IMR-90 (cell line): Measurements from ENCODE around the gene TMEM43. TPM values are rescaled to one million over a fixed set of nuclear protein-coding genes. Genes with fewer than 3 reads are reported as not detected.

Source experiments
- ATAC-seq: fragments of 200-7000 bp; cut with Tn5 transposase; 2 replicates; pipeline ENCODE4 v1.9.1; 2020; ENCODE audit warnings: low read depth, mild to moderate bottlenecking, moderate library complexity
- BruUV-seq: library from RNA; stranded (reverse); fragments of 400-500 nt; replicated peaks from 2 replicates; lab custom pipeline; 2021; lab: Mats Ljungman, UMichigan
- CTCF ChIA-PET: fragments of 300-600 bp; formaldehyde crosslinking; extraction: SDS; loops from one replicate; lab custom pipeline; 2021; ENCODE audit warnings: antibody characterized with exemption; lab: Yijun Ruan, JAX
- POLR2A ChIA-PET: fragments of 300-600 bp; sonication (Branson Sonifier 250); formaldehyde crosslinking; loops from one replicate; lab custom pipeline; 2022; ENCODE audit warnings: antibody characterized with exemption; ENCODE audit not compliant: unreplicated experiment; lab: Charles Lee
- DNase-seq: peaks from one replicate; pipeline ENCODE4 v3.0.0; 2013
- H2AFZ ChIP-seq: replicated peaks from 2 replicates; pipeline ENCODE3; 2013; ENCODE audit warnings: low read length, mild to moderate bottlenecking; ENCODE audit not compliant: poor library complexity
- H2AK5ac ChIP-seq: 2 replicates; pipeline ENCODE4 v1.6.1; 2013; ENCODE audit warnings: low read depth, low read length, inconsistent platforms
- H2AK9ac ChIP-seq: replicated peaks from 2 replicates; pipeline ENCODE3; 2013; ENCODE audit warnings: mild to moderate bottlenecking, low read depth, low read length, moderate library complexity; ENCODE audit not compliant: poor library complexity
- H2BK120ac ChIP-seq: 2 replicates; pipeline ENCODE4 v1.6.1; 2013; ENCODE audit warnings: low read depth, low read length, inconsistent platforms
- H2BK15ac ChIP-seq: 3 replicates; pipeline ENCODE4 v1.6.1; 2013; ENCODE audit warnings: low read depth, low read length, inconsistent platforms
- H2BK20ac ChIP-seq: 2 replicates; pipeline ENCODE4 v1.6.1; 2013; ENCODE audit warnings: low read depth, mild to moderate bottlenecking, inconsistent platforms, low read length, moderate library complexity
- H2BK5ac ChIP-seq: 2 replicates; pipeline ENCODE4 v1.6.1; 2013; ENCODE audit warnings: mild to moderate bottlenecking, low read depth, low read length, inconsistent platforms; ENCODE audit not compliant: poor library complexity, severe bottlenecking
- H3K14ac ChIP-seq: replicated peaks from 2 replicates; pipeline ENCODE4 v1.6.1; 2013; ENCODE audit warnings: low read depth, low read length, inconsistent platforms
- H3K18ac ChIP-seq: 2 replicates; pipeline ENCODE4 v1.6.1; 2013; ENCODE audit warnings: low read depth, low read length, control low read depth
- H3K23ac ChIP-seq: 2 replicates; pipeline ENCODE4 v1.6.1; 2013; ENCODE audit warnings: low read depth, low read length, inconsistent platforms
- H3K27ac ChIP-seq: 2 replicates; pipeline ENCODE4 v1.5.1; 2013; ENCODE audit warnings: mild to moderate bottlenecking, control low read depth, low read length; ENCODE audit not compliant: insufficient read depth
- H3K27me3 ChIP-seq: 2 replicates; pipeline ENCODE4 v1.6.1; 2013; ENCODE audit warnings: low read length; ENCODE audit not compliant: control insufficient read depth, insufficient read depth
- H3K36me3 ChIP-seq: 2 replicates; pipeline ENCODE4 v1.6.1; 2013; ENCODE audit warnings: low read length, mixed read lengths; ENCODE audit not compliant: control insufficient read depth, insufficient read depth
- H3K4ac ChIP-seq: 2 replicates; pipeline ENCODE4 v1.6.1; 2013; ENCODE audit warnings: low read depth, low read length, inconsistent platforms
- H3K4me1 ChIP-seq: 2 replicates; pipeline ENCODE4 v1.6.1; 2013; ENCODE audit warnings: low read length, mixed read lengths; ENCODE audit not compliant: control insufficient read depth, insufficient read depth
- H3K4me2 ChIP-seq: 2 replicates; pipeline ENCODE4 v1.6.1; 2013; ENCODE audit warnings: low read depth, mild to moderate bottlenecking, control low read depth, low read length, moderate library complexity
- H3K4me3 ChIP-seq: 2 replicates; pipeline ENCODE4 v1.5.1; 2013; ENCODE audit warnings: low read depth, mild to moderate bottlenecking, control low read depth, low read length, moderate library complexity; ENCODE audit not compliant: insufficient read depth
- H3K56ac ChIP-seq: 2 replicates; pipeline ENCODE4 v1.6.1; 2013; ENCODE audit warnings: low read length, inconsistent platforms; ENCODE audit not compliant: insufficient read depth; ENCODE audit errors: extremely low read depth
- H3K79me1 ChIP-seq, 2 experiments: 2 replicates each; pipeline ENCODE4 v1.6.1; 2013; ENCODE audit warnings: low read length in 2 of 2, inconsistent platforms in 1 of 2, low read depth in 1 of 2
- H3K9ac ChIP-seq: 2 replicates; pipeline ENCODE4 v1.6.1; 2013; ENCODE audit warnings: low read depth, low read length, control low read depth
- H3K9me1 ChIP-seq: 2 replicates; pipeline ENCODE4 v1.6.1; 2013; ENCODE audit warnings: low read length, inconsistent platforms; ENCODE audit not compliant: insufficient read depth
- H3K9me3 ChIP-seq: 2 replicates; pipeline ENCODE4 v1.6.1; 2013; ENCODE audit warnings: low read length; ENCODE audit not compliant: control insufficient read depth, insufficient read depth
- H4K20me1 ChIP-seq: 2 replicates; pipeline ENCODE4 v1.6.1; 2013; ENCODE audit warnings: low read length, inconsistent platforms; ENCODE audit not compliant: insufficient read depth
- H4K5ac ChIP-seq: 2 replicates; pipeline ENCODE4 v1.6.1; 2013; ENCODE audit warnings: mild to moderate bottlenecking, low read depth, low read length, control low read depth
- H4K8ac ChIP-seq, 2 experiments: 2 replicates each; pipeline ENCODE4 v1.6.1; 2013; ENCODE audit warnings: low read depth in 2 of 2, low read length in 2 of 2, control low read depth in 1 of 2, inconsistent platforms in 1 of 2
- H4K91ac ChIP-seq: 2 replicates; pipeline ENCODE4 v1.6.1; 2013; ENCODE audit warnings: low read depth, low read length, inconsistent platforms; ENCODE audit not compliant: insufficient read depth
- BHLHE40 ChIP-seq: fragments of 150-350 bp; IDR thresholded peaks from 2 replicates; pipeline ENCODE4 v1.6.1; 2016; ENCODE audit warnings: mild to moderate bottlenecking, low read depth, low read length
- CHD1 ChIP-seq: IDR thresholded peaks from 2 replicates; pipeline ENCODE4 v1.6.1; 2012; ENCODE audit warnings: low read depth, low read length, improper control_type of control experiment
- CTCF ChIP-seq: conservative IDR thresholded peaks from 2 replicates; pipeline ENCODE4 v1.5.1; 2012; ENCODE audit warnings: mild to moderate bottlenecking, low read depth, low read length, improper control_type of control experiment
- FOS ChIP-seq: fragments of 150-350 bp; IDR thresholded peaks from 2 replicates; pipeline ENCODE4 v1.6.1; 2016; ENCODE audit warnings: low read depth, low read length
- MAZ ChIP-seq: IDR thresholded peaks from 2 replicates; pipeline ENCODE4 v1.6.1; 2012; ENCODE audit warnings: low read depth, mild to moderate bottlenecking, low read length, improper control_type of control experiment, moderate library complexity, borderline replicate concordance
- MXI1 ChIP-seq: IDR thresholded peaks from 2 replicates; pipeline ENCODE4 v1.6.1; 2012; ENCODE audit warnings: low read depth, mild to moderate bottlenecking, low read length, moderate library complexity, borderline replicate concordance
- NFE2L2 ChIP-seq: fragments of 150-350 bp; IDR thresholded peaks from 2 replicates; pipeline ENCODE4 v1.6.1; 2016; ENCODE audit warnings: low read depth, mild to moderate bottlenecking, low read length
- POLR2A ChIP-seq: IDR thresholded peaks from 2 replicates; pipeline ENCODE4 v1.6.1; 2012; ENCODE audit warnings: mild to moderate bottlenecking, low read depth, low read length
- RAD21 ChIP-seq: IDR thresholded peaks from 2 replicates; pipeline ENCODE4 v1.6.1; 2012; ENCODE audit warnings: low read length, improper control_type of control experiment
- RFX5 ChIP-seq: IDR thresholded peaks from 2 replicates; pipeline ENCODE4 v1.8.0; 2012; ENCODE audit warnings: low read depth, mild to moderate bottlenecking, low read length, moderate library complexity
- SMC3 ChIP-seq: fragments of 150-350 bp; IDR thresholded peaks from 2 replicates; pipeline ENCODE4 v1.6.1; 2016; ENCODE audit warnings: low read depth, mild to moderate bottlenecking, antibody characterized with exemption, low read length, moderate library complexity
- WGBS, 2 experiments: methylation state at CpG; one replicate each; pipeline versions ENCODE4 v1.1.5 to v1.1.7; 2013; ENCODE audit warnings: missing lambda C conversion rate in 2 of 2; ENCODE audit not compliant: insufficient read length in 1 of 2; ENCODE audit errors: extremely low coverage in 2 of 2; 5-methylcytosine and 5-hydroxymethylcytosine counted together
- dilution Hi-C: fragments of 300-500 bp; cut with HindIII; formaldehyde crosslinking; loops from one replicate; pipeline ENCODE4 v1.14.3; 2018; ENCODE audit warnings: low sequenced_read_pairs; ENCODE audit not compliant: unreplicated experiment
- in situ Hi-C: fragments of 300-500 bp; cut with MboI; formaldehyde crosslinking; loops from 3 replicates; pipeline ENCODE4 v1.14.3; 2019; ENCODE audit warnings: low sequenced_read_pairs, inconsistent platforms, mixed read lengths
- intact Hi-C: fragments of 100-400 bp; cut with micrococcal nuclease; formaldehyde crosslinking; loops from 2 replicates; pipeline ENCODE4 v1.10.0; 2022
- polyA plus RNA-seq, 3 experiments: library from polyadenylated mRNA; depleted of rRNA; stranded (reverse); fragments of >200 nt; gene quantifications; 2 replicates each; pipeline ENCODE4 v1.2.3, GENCODE V29; 2012; ENCODE audit warnings: low replicate concordance in 1 of 3
- total RNA-seq: library from RNA; depleted of rRNA; stranded (reverse); fragments of >200 nt; gene quantifications from 2 replicates; pipeline ENCODE4 v1.2.3, GENCODE V29; 2012
- TF ChIP-seq, protein P1 (sequence below): fragments of 150-350 bp; IDR thresholded peaks from 2 replicates; pipeline ENCODE4 v1.6.1; 2017; ENCODE audit warnings: mild to moderate bottlenecking, antibody characterized with exemption, low read length, low read depth

The TMEM43 gene
- total and polyA plus RNA-seq, 2 of the 4 experiments (the other 2 are of a cell fraction), result 109 to 114 TPM

GRCh38 chr3:14138109-14138877, 13.4 kb downstream of the TMEM43 start (continued):
- no peak for TF ChIP-seq SMC3

DNA sequence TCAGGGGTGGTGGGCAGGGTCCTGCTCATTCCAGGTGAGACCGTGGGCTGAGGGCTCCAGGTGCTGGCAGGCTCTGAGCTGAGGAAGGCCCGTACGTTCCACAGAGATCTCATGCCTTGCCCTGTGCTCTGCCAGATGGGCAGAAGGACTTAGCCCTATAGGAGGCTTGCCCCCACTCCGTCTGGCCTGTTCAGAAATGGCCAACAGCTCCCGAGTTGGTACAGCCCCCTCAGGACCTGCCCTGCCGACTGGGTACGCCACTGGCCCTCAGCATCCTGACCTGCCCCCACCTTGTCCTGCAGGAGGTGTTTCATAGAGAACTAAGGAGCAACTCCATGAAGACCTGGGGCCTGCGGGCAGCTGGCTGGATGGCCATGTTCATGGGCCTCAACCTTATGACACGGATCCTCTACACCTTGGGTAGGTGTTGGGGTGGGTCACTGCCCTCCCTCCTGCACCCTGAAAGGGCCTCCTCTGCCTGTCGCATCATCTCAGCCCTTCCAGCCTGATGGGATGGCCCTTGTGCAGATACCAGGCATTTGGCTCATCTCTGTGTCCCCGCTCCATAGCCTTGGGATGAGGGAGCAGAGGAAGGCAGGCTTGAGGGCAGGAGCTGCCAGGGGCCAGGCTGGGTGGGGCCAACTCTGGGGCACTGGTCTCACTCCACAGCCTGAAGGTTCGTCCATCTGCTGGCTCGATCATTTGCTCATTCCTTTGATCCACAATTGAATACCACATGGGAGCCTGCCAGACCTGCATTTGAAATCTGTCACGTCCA, 14.2 kb downstream of the TMEM43 start:
- H3K79me1 ChIP-seq, result peaks cover 2 to 13% of the 10 kb centered on the region in 2 experiments; a peak in 2 of 4 replicates
- no peak overlapping the region for H2BK15ac ChIP-seq
- peaks cover 65% of the 10 kb centered on the region for H3K36me3 ChIP-seq
- no TSS peak for BruUV-seq
- H2AK9ac ChIP-seq, result no peak overlapping the region
- H3K56ac ChIP-seq, result no peak overlapping the region
- TF ChIP-seq SMC3, result no peak
- TF ChIP-seq POLR2A, result no peak
- TF ChIP-seq, protein P1, sequence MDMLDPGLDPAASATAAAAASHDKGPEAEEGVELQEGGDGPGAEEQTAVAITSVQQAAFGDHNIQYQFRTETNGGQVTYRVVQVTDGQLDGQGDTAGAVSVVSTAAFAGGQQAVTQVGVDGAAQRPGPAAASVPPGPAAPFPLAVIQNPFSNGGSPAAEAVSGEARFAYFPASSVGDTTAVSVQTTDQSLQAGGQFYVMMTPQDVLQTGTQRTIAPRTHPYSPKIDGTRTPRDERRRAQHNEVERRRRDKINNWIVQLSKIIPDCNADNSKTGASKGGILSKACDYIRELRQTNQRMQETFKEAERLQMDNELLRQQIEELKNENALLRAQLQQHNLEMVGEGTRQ, result no peak
- TF ChIP-seq CTCF, result no peak
- no peak for TF ChIP-seq BHLHE40
- TF ChIP-seq NFE2L2, result no peak
- TF ChIP-seq CHD1, result no peak
- TF ChIP-seq RAD21, result no peak
- TF ChIP-seq FOS, result no peak
- TF ChIP-seq MXI1, result no peak
- TF ChIP-seq RFX5, result no peak
- no peak for TF ChIP-seq MAZ
- no peak overlapping the region for H4K8ac ChIP-seq
- POLR2A ChIA-PET, result interaction anchor here (1.2 kb wide), 1 partner anchor 40 kb away, joined by 4 read pairs; the partner anchor contains the start of gene LSM3
- H3K9ac ChIP-seq, result no peak overlapping the region
- intact Hi-C loops, result no loop called here
- no peak overlapping the region for H4K5ac ChIP-seq
- in situ Hi-C loops, result loop anchor here (25.0 kb wide), 1 partner anchor 102 kb away; no protein-coding TSS in a partner anchor
- WGBS, 2 experiments, result 94% methylated on average over 3 of the region's 14 CpGs; no CpG with 5 or more reads in 1 of the 2 experiments
- no peak overlapping the region for H3K14ac ChIP-seq
- no peak overlapping the region for H2BK5ac ChIP-seq
- no peak for ATAC-seq
- dilution Hi-C loops, result no loop called here
- H3K27me3 ChIP-seq, result no peaks in the 10 kb centered on the region
- no peak for DNase-seq
- H2BK120ac ChIP-seq, result no peak overlapping the region
- no peak overlapping the region for H4K91ac ChIP-seq
- no peak overlapping the region for H3K4ac ChIP-seq
- peaks cover 14% of the 10 kb centered on the region for H3K9me1 ChIP-seq
- H3K4me2 ChIP-seq, result no peak overlapping the region
- H2AK5ac ChIP-seq, result no peak overlapping the region
- no peak overlapping the region for H2AFZ ChIP-seq
- H3K4me3 ChIP-seq, result no peak overlapping the region
- no peak overlapping the region for H3K27ac ChIP-seq
- no peak overlapping the region for H2BK20ac ChIP-seq
- no peak overlapping the region for H3K18ac ChIP-seq
- no peak overlapping the region for H3K23ac ChIP-seq
- CTCF ChIA-PET, result no interaction called here
- peaks cover 3% of the 10 kb centered on the region for H4K20me1 ChIP-seq
- H3K4me1 ChIP-seq, result peaks cover 14% of the 10 kb centered on the region
- H3K9me3 ChIP-seq, result no peaks in the 10 kb centered on the region
